Spleen (tissue), 7 donors: ENCODE data around the gene MEIKIN.

ENCODE experiments used
- CTCF ChIP-seq, 11 experiments: fragments of 200-600 bp in 7 of 11; fragments of 450-650 bp in 4 of 11; sonication (generic) in 4 of 11; IDR thresholded peaks in 8 of 11; conservative IDR thresholded peaks in 3 of 11; 1 replicate in 7 of 11; 2 replicates in 4 of 11; pipeline versions ENCODE4 v1.4.0 to v1.8.0; 2016 to 2021; ENCODE audit warnings: antibody characterized with exemption in 11 of 11, inconsistent platforms in 4 of 11, mild to moderate bottlenecking in 1 of 11
- POLR2A ChIP-seq, 3 donors: fragments of 450-650 bp; IDR thresholded peaks; one replicate each; pipeline ENCODE4 v1.5.1; 2017; ENCODE audit warnings: antibody characterized with exemption in 3 of 3, mild to moderate bottlenecking in 1 of 3
- donor health status: DM: no; HTN: no; CAD: no; lungs with moderate emphysema.
- donor health status: DM: no; HTN: no; CAD: no.
- donor health status: DM: no; HTN: no; CAD: no.

- TF ChIP-seq POLR2A (IDR thresholded peaks at IDR 0.05) (no peak), CTCF (IDR thresholded peaks at IDR 0.05 in 8 of 11, conservative IDR thresholded peaks at IDR 0.05 in 3 of 11) (no peak)
Measured at GRCh38 chr5:131947445-131947844, 2.0 kb upstream of the MEIKIN start.
